ENCODE results near the gene COG8. TPM values are rescaled to one million over a fixed set of nuclear protein-coding genes. Genes with fewer than 3 reads are reported as not detected.
A peak's percentile ranks its signal among the peaks of the same experiment; 100 is the strongest.

Gene COG8
- total and polyA plus RNA-seq, 10 of the 15 experiments (the other 5 are each of a cell fraction or from before 2014, with no cell fraction given): 2.8 to 39.6 (median 23.8) TPM

DNA sequence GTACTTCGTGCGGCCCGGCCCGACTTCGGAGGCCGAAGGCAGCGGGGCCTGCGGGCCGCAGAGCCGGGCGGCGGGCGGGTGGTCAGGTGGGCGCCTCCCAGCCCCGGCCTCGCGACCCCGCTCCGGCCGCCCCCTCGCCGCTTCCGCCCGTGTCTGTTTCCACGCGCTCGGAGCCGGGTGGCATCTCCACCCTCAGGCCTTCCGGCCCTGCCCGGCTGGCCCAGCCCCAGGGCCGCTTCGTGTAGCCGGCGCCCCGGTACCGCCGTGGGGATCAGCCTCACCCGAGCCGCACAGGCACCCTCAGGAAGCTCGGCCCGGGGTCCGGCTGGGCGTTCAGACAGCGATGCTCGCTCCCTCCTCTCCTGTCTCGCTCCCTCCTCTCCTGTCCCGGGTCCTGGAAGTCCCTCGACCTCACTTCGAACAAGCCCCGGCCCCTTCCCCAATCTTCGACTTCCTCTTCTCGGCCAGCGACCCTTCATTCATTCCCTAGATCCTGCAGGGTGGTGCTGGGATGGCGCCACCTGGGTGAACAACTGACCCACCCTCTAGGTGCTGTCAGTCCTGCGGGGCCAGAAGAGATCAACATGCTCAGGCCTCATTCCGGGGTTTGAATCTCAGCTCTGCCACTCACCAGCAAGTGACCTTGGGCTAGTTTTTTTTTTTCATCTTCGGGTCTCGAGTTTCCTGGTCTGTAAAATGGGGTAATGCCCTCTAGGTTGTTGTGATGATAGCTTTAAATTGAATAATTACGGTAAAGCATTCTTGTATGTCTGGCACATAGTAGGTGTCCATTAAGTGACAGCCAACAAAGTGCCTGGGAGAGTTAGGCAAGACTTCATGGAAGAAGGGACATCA, 27.6 kb downstream of the COG8 start (continued):
- TF ChIP-seq SRF (IDR thresholded peaks at IDR 0.05; ENCODE audit: low read depth in 2 of 2, low read length in 2 of 2): no peak
- TF ChIP-seq CBX3 (IDR thresholded peaks at IDR 0.05; ENCODE audit: borderline replicate concordance, low read depth): no peak
- TF ChIP-seq MYB (IDR thresholded peaks at IDR 0.05; ENCODE audit: borderline replicate concordance, low read depth, low read length): no peak
- TF ChIP-seq, protein P1, sequence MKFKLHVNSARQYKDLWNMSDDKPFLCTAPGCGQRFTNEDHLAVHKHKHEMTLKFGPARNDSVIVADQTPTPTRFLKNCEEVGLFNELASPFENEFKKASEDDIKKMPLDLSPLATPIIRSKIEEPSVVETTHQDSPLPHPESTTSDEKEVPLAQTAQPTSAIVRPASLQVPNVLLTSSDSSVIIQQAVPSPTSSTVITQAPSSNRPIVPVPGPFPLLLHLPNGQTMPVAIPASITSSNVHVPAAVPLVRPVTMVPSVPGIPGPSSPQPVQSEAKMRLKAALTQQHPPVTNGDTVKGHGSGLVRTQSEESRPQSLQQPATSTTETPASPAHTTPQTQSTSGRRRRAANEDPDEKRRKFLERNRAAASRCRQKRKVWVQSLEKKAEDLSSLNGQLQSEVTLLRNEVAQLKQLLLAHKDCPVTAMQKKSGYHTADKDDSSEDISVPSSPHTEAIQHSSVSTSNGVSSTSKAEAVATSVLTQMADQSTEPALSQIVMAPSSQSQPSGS (IDR thresholded peaks at IDR 0.05; ENCODE audit: low read length): no peak
- no peak; the same call in 1 of the 2 replicates for TF ChIP-seq ZSCAN29 (IDR thresholded peaks at IDR 0.05)
- TF ChIP-seq, protein P2, sequence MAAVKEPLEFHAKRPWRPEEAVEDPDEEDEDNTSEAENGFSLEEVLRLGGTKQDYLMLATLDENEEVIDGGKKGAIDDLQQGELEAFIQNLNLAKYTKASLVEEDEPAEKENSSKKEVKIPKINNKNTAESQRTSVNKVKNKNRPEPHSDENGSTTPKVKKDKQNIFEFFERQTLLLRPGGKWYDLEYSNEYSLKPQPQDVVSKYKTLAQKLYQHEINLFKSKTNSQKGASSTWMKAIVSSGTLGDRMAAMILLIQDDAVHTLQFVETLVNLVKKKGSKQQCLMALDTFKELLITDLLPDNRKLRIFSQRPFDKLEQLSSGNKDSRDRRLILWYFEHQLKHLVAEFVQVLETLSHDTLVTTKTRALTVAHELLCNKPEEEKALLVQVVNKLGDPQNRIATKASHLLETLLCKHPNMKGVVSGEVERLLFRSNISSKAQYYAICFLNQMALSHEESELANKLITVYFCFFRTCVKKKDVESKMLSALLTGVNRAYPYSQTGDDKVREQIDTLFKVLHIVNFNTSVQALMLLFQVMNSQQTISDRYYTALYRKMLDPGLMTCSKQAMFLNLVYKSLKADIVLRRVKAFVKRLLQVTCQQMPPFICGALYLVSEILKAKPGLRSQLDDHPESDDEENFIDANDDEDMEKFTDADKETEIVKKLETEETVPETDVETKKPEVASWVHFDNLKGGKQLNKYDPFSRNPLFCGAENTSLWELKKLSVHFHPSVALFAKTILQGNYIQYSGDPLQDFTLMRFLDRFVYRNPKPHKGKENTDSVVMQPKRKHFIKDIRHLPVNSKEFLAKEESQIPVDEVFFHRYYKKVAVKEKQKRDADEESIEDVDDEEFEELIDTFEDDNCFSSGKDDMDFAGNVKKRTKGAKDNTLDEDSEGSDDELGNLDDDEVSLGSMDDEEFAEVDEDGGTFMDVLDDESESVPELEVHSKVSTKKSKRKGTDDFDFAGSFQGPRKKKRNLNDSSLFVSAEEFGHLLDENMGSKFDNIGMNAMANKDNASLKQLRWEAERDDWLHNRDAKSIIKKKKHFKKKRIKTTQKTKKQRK (IDR thresholded peaks at IDR 0.05; ENCODE audit: low read depth, low read length): no peak
- TF ChIP-seq CBFB (IDR thresholded peaks at IDR 0.05; ENCODE audit: low read depth): no peak
- TF ChIP-seq RB1 (IDR thresholded peaks at IDR 0.05; ENCODE audit: borderline replicate concordance): 0 out of 2 replicates have a peak, but pooled peaks have one; percentile 82
- peak; percentile 51; the same call in 1 of the 2 replicates for TF ChIP-seq DPF2 (IDR thresholded peaks at IDR 0.05)
- TF ChIP-seq BHLHE40 (IDR thresholded peaks at IDR 0.05; ENCODE audit: borderline replicate concordance in 1 of 2, low read depth in 2 of 2, low read length in 1 of 2): peak in 1 of 2 experiments; percentile 36; a peak in 1 of 4 replicates
- TF ChIP-seq ZNF384 (IDR thresholded peaks at IDR 0.05; ENCODE audit: borderline replicate concordance, low read depth, low read length): no peak
- no peak for TF ChIP-seq PAX8 (IDR thresholded peaks at IDR 0.05)
- no peak for TF ChIP-seq CHD4 (IDR thresholded peaks at IDR 0.05)
- TF ChIP-seq ZZZ3 (IDR thresholded peaks at IDR 0.05; ENCODE audit: control insufficient read depth, insufficient read length, low read depth): no peak
- no peak for TF ChIP-seq POU2F2 (IDR thresholded peaks at IDR 0.05; ENCODE audit: borderline replicate concordance, low read depth, low read length)
- 0 out of 2 replicates have a peak, but pooled peaks have one; percentile 79 for TF ChIP-seq GATAD2B (conservative IDR thresholded peaks at IDR 0.05; ENCODE audit: low read depth)
- TF ChIP-seq, protein P3, sequence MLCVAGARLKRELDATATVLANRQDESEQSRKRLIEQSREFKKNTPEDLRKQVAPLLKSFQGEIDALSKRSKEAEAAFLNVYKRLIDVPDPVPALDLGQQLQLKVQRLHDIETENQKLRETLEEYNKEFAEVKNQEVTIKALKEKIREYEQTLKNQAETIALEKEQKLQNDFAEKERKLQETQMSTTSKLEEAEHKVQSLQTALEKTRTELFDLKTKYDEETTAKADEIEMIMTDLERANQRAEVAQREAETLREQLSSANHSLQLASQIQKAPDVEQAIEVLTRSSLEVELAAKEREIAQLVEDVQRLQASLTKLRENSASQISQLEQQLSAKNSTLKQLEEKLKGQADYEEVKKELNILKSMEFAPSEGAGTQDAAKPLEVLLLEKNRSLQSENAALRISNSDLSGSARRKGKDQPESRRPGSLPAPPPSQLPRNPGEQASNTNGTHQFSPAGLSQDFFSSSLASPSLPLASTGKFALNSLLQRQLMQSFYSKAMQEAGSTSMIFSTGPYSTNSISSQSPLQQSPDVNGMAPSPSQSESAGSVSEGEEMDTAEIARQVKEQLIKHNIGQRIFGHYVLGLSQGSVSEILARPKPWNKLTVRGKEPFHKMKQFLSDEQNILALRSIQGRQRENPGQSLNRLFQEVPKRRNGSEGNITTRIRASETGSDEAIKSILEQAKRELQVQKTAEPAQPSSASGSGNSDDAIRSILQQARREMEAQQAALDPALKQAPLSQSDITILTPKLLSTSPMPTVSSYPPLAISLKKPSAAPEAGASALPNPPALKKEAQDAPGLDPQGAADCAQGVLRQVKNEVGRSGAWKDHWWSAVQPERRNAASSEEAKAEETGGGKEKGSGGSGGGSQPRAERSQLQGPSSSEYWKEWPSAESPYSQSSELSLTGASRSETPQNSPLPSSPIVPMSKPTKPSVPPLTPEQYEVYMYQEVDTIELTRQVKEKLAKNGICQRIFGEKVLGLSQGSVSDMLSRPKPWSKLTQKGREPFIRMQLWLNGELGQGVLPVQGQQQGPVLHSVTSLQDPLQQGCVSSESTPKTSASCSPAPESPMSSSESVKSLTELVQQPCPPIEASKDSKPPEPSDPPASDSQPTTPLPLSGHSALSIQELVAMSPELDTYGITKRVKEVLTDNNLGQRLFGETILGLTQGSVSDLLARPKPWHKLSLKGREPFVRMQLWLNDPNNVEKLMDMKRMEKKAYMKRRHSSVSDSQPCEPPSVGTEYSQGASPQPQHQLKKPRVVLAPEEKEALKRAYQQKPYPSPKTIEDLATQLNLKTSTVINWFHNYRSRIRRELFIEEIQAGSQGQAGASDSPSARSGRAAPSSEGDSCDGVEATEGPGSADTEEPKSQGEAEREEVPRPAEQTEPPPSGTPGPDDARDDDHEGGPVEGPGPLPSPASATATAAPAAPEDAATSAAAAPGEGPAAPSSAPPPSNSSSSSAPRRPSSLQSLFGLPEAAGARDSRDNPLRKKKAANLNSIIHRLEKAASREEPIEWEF (IDR thresholded peaks at IDR 0.05; ENCODE audit: insufficient replicate concordance, low read depth, low read length): no peak
- TF ChIP-seq MYC (IDR thresholded peaks at IDR 0.05; ENCODE audit: insufficient read depth, insufficient read length, insufficient replicate concordance, low read length, severe bottlenecking): no peak
